Liver (tissue), 3 donors: ENCODE results near the gene ECSCR.

Experiments used
- ATF3 ChIP-seq: IDR thresholded peaks from 2 replicates; pipeline ENCODE4 v1.6.1; 2016; ENCODE audit warnings: antibody characterized with exemption
- CTCF ChIP-seq: fragments of 150-350 bp; IDR thresholded peaks from 2 replicates; pipeline ENCODE4 v1.5.1; 2017; ENCODE audit warnings: improper control_type of control experiment, low read depth, low read length; ENCODE audit not compliant: missing input control
- GABPA ChIP-seq, 2 donors: IDR thresholded peaks in 1 of 2; conservative IDR thresholded peaks in 1 of 2; 2 replicates each; pipeline ENCODE4 v1.6.1; 2016; ENCODE audit warnings: antibody characterized with exemption in 2 of 2, mild to moderate bottlenecking in 1 of 2, moderate library complexity in 1 of 2
- JUND ChIP-seq, 2 donors: IDR thresholded peaks; 2 replicates each; pipeline ENCODE4 v1.6.1; 2016; ENCODE audit warnings: antibody characterized with exemption in 2 of 2
- MAX ChIP-seq: IDR thresholded peaks from 2 replicates; pipeline ENCODE4 v1.6.1; 2016; ENCODE audit warnings: antibody characterized with exemption
- NR2F2 ChIP-seq: IDR thresholded peaks from 2 replicates; pipeline ENCODE4 v1.6.1; 2016; ENCODE audit warnings: antibody characterized with exemption
- donor health status: healthy.
- donor health status: healthy.

- TF ChIP-seq MAX = no peak
- TF ChIP-seq CTCF = no peak
- TF ChIP-seq GABPA (IDR thresholded peaks at IDR 0.05 in 1 of 2, conservative IDR thresholded peaks at IDR 0.05 in 1 of 2) = no peak
- no peak for TF ChIP-seq NR2F2
- TF ChIP-seq ATF3 = no peak
- TF ChIP-seq JUND (IDR thresholded peaks at IDR 0.05) = no peak
These were observed 43.8 kb downstream of the ECSCR start for GRCh38 chr5:139418793-139419192.
